ENCODE measurements around the gene ZMIZ1.

DNA sequence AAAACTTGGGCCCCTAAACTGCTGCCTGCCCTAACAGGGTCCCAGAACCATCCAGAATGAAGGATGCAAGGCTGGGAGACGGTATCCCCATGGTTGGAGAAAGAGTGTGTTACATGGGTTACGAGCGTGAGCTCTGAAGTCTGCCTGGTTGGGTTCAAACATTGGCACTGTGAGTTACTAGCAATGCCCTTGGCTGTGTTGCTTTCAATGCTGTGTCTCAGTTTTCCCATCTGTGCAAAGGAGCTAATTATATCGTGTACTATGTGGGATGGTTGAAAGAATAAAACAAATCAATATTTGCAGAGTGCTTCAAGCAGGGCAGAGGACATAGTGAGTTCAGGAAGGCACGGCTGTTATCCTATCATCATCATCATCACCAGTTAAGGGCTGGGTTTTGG lies 114.7 kb downstream of the ZMIZ1 start:
- TF ChIP-seq ZNF274 (IDR thresholded peaks at IDR 0.05; ENCODE audit: low read depth, low read length), result no peak
- TF ChIP-seq YY1 (IDR thresholded peaks at IDR 0.05; ENCODE audit: insufficient read depth, insufficient read length), result no peak

Data from NT2/D1 (cell line).